Natural killer cell treated with Interleukin-12 subunit alpha and Interleukin-12 subunit beta and Interleukin-15 and Interleukin-18, amount 100 ng/mL, for 72 hours (primary cell): Measurements from ENCODE around the gene LRRK1. TPM values are rescaled to one million over a fixed set of nuclear protein-coding genes. Genes with fewer than 3 reads are reported as not detected.

ENCODE experiments used
- ATAC-seq, 2 donors: fragments of 150-1000 bp; cut with Tn5 transposase in 1 of 2; sonication (Bioruptor Pico), chemical (Tn5 transposase) in 1 of 2; 2 replicates each; pipeline ENCODE4 v1.10.0; 2021
- DNase-seq: peaks from one replicate; pipeline ENCODE4 v3.0.0; 2022; ENCODE audit warnings: low spot score
- H3K27ac Mint-ChIP-seq, 2 donors: 1 replicate in 1 of 2; 2 replicates in 1 of 2; pipeline ENCODE4 v1.8.0; 2022; ENCODE audit warnings: mixed read lengths in 2 of 2, mild to moderate bottlenecking in 1 of 2, moderate library complexity in 1 of 2
- H3K27me3 Mint-ChIP-seq, 2 donors: 1 replicate in 1 of 2; 2 replicates in 1 of 2; pipeline ENCODE4 v1.8.0; 2022; ENCODE audit warnings: mixed read lengths in 2 of 2
- H3K36me3 Mint-ChIP-seq: one replicate; pipeline ENCODE4 v1.8.0; 2022; ENCODE audit warnings: mixed read lengths
- H3K4me1 Mint-ChIP-seq, 2 donors: 1 replicate in 1 of 2; 2 replicates in 1 of 2; pipeline ENCODE4 v1.8.0; 2022; ENCODE audit warnings: low read depth in 2 of 2, mixed read lengths in 2 of 2, mild to moderate bottlenecking in 1 of 2
- H3K4me3 Mint-ChIP-seq: one replicate; pipeline ENCODE4 v1.8.0; 2022; ENCODE audit warnings: mixed read lengths
- H3K9me3 Mint-ChIP-seq: 2 replicates; pipeline ENCODE4 v1.8.0; 2022; ENCODE audit warnings: mixed read lengths
- total RNA-seq, 2 donors: library from RNA; stranded (reverse); gene quantifications; one replicate each; pipeline ENCODE4 v1.2.3, GENCODE V29; 2022

Gene LRRK1
- total RNA-seq, 2 donors from 2014 or later = 0.17 to 0.70 TPM

GRCh38 chr15:100925480-100925879 lies 6.3 kb downstream of the LRRK1 start:
- no peak overlapping the region for H3K4me3 Mint-ChIP-seq
- ATAC-seq = no peak
- no peak for DNase-seq
- H3K4me1 Mint-ChIP-seq = peaks cover 0 to 5% of the 10 kb centered on the region in 2 donors
- peaks cover 23 to 30% of the 10 kb centered on the region in 2 donors for H3K27me3 Mint-ChIP-seq
- no peaks in the 10 kb centered on the region for H3K9me3 Mint-ChIP-seq
- H3K27ac Mint-ChIP-seq = no peak overlapping the region
- H3K36me3 Mint-ChIP-seq = no peaks in the 10 kb centered on the region

- Mint-ChIP-seq H3K36me3 (no peaks in the 10 kb centered on the region), H3K27me3 (peaks cover 15 to 22% of the 10 kb centered on the region in 2 donors), H3K9me3 (no peaks in the 10 kb centered on the region), H3K4me3 (no peak overlapping the region), H3K4me1 (peaks cover 0 to 5% of the 10 kb centered on the region in 2 donors), H3K27ac (no peak overlapping the region)
- DNase-seq (no peak), ATAC-seq (no peak)
These were observed 7.1 kb downstream of the LRRK1 start for GRCh38 chr15:100926258-100926657.

GRCh38 chr15:100926971-100927756 lies 8.0 kb downstream of the LRRK1 start:
- no peak for ATAC-seq
- Mint-ChIP-seq H3K27me3 (peaks cover 7 to 19% of the 10 kb centered on the region in 2 donors), H3K4me1 (peaks cover 0 to 5% of the 10 kb centered on the region in 2 donors), H3K4me3 (no peak overlapping the region), H3K27ac (no peak overlapping the region), H3K36me3 (no peaks in the 10 kb centered on the region), H3K9me3 (no peaks in the 10 kb centered on the region)
- DNase-seq = no peak

- H3K4me3 Mint-ChIP-seq = no peak overlapping the region
- DNase-seq (no peak), ATAC-seq (no peak)
- H3K9me3 Mint-ChIP-seq = no peaks in the 10 kb centered on the region
- no peak overlapping the region for H3K27ac Mint-ChIP-seq
- H3K4me1 Mint-ChIP-seq = no peaks in the 10 kb centered on the region
- no peaks in the 10 kb centered on the region for H3K36me3 Mint-ChIP-seq
- H3K27me3 Mint-ChIP-seq = peaks cover 5 to 10% of the 10 kb centered on the region in 2 donors
These were observed 9.6 kb downstream of the LRRK1 start for GRCh38 chr15:100928632-100929280.

GRCh38 chr15:100929641-100930042 lies 10.5 kb downstream of the LRRK1 start:
- no peak overlapping the region for H3K27ac Mint-ChIP-seq
- DNase-seq (no peak), ATAC-seq (no peak)
- H3K4me1 Mint-ChIP-seq = no peaks in the 10 kb centered on the region
- H3K4me3 Mint-ChIP-seq = no peak overlapping the region
- peaks cover 3 to 13% of the 10 kb centered on the region in 2 donors for H3K27me3 Mint-ChIP-seq
- no peaks in the 10 kb centered on the region for H3K9me3 Mint-ChIP-seq
- no peaks in the 10 kb centered on the region for H3K36me3 Mint-ChIP-seq

GRCh38 chr15:100930306-100930848 lies 11.2 kb downstream of the LRRK1 start:
- ATAC-seq (no peak), DNase-seq (no peak)
- Mint-ChIP-seq H3K27me3 (peaks cover 7 to 13% of the 10 kb centered on the region in 2 donors), H3K4me1 (no peaks in the 10 kb centered on the region), H3K36me3 (no peaks in the 10 kb centered on the region), H3K9me3 (no peaks in the 10 kb centered on the region), H3K4me3 (no peak overlapping the region), H3K27ac (no peak overlapping the region)

GRCh38 chr15:100931143-100931890 lies 12.2 kb downstream of the LRRK1 start:
- no peak for ATAC-seq
- H3K36me3 Mint-ChIP-seq = no peaks in the 10 kb centered on the region

GRCh38 chr15:100932676-100933348 lies 13.7 kb downstream of the LRRK1 start:
- Mint-ChIP-seq H3K9me3 (no peaks in the 10 kb centered on the region), H3K27ac (no peak overlapping the region), H3K36me3 (no peaks in the 10 kb centered on the region), H3K4me1 (no peaks in the 10 kb centered on the region), H3K4me3 (no peak overlapping the region), H3K27me3 (peaks cover 7 to 13% of the 10 kb centered on the region in 2 donors)
- ATAC-seq (no peak), DNase-seq (no peak)

More at GRCh38 chr15:100931143-100931890, 12.2 kb downstream of the LRRK1 start:
- Mint-ChIP-seq H3K4me1 (no peaks in the 10 kb centered on the region), H3K27me3 (peaks cover 7 to 13% of the 10 kb centered on the region in 2 donors), H3K9me3 (no peaks in the 10 kb centered on the region), H3K4me3 (no peak overlapping the region), H3K27ac (no peak overlapping the region)
- DNase-seq = no peak

GRCh38 chr15:100934166-100934565 lies 15.0 kb downstream of the LRRK1 start:
- ATAC-seq = no peak
- peaks cover 7 to 13% of the 10 kb centered on the region in 2 donors for H3K27me3 Mint-ChIP-seq
- no peaks in the 10 kb centered on the region for H3K4me1 Mint-ChIP-seq
- no peak overlapping the region for H3K4me3 Mint-ChIP-seq
- DNase-seq = no peak
- no peaks in the 10 kb centered on the region for H3K36me3 Mint-ChIP-seq
- H3K27ac Mint-ChIP-seq = no peak overlapping the region
- no peaks in the 10 kb centered on the region for H3K9me3 Mint-ChIP-seq

GRCh38 chr15:100934726-100935125 lies 15.6 kb downstream of the LRRK1 start:
- Mint-ChIP-seq H3K9me3 (no peaks in the 10 kb centered on the region), H3K27me3 (peaks cover 7 to 13% of the 10 kb centered on the region in 2 donors), H3K27ac (no peak overlapping the region), H3K36me3 (no peaks in the 10 kb centered on the region), H3K4me1 (no peaks in the 10 kb centered on the region), H3K4me3 (no peak overlapping the region)
- ATAC-seq (peak in 1 of 2 donors; percentile 11), DNase-seq (no peak)

GRCh38 chr15:100937171-100937570 lies 18.0 kb downstream of the LRRK1 start:
- Mint-ChIP-seq H3K27ac (no peak overlapping the region), H3K36me3 (no peaks in the 10 kb centered on the region), H3K4me3 (no peak overlapping the region), H3K4me1 (no peaks in the 10 kb centered on the region), H3K27me3 (peaks cover 7 to 13% of the 10 kb centered on the region in 2 donors), H3K9me3 (no peaks in the 10 kb centered on the region)
- DNase-seq (no peak), ATAC-seq (no peak)

GRCh38 chr15:100939791-100940190 lies 20.6 kb downstream of the LRRK1 start:
- Mint-ChIP-seq H3K4me3 (no peak overlapping the region), H3K27ac (no peak overlapping the region)
- ATAC-seq = no peak

GRCh38 chr15:100940767-100941379 lies 21.7 kb downstream of the LRRK1 start:
- no peak for DNase-seq
- Mint-ChIP-seq H3K4me1 (no peaks in the 10 kb centered on the region), H3K4me3 (no peak overlapping the region), H3K27me3 (no peaks in the 10 kb centered on the region), H3K9me3 (no peaks in the 10 kb centered on the region), H3K36me3 (no peaks in the 10 kb centered on the region), H3K27ac (no peak overlapping the region)
- ATAC-seq = peak in 1 of 2 donors; percentile 21

More at GRCh38 chr15:100939791-100940190, 20.6 kb downstream of the LRRK1 start:
- Mint-ChIP-seq H3K36me3 (no peaks in the 10 kb centered on the region), H3K9me3 (no peaks in the 10 kb centered on the region), H3K27me3 (peaks cover 0 to 5% of the 10 kb centered on the region in 2 donors), H3K4me1 (no peaks in the 10 kb centered on the region)
- no peak for DNase-seq
